Panc1 (cell line): Measurements from ENCODE around the gene BTRC. TPM values are rescaled to one million over a fixed set of nuclear protein-coding genes. Genes with fewer than 3 reads are reported as not detected.
"Not testable (repeated sequence)": the region's sequence is repeated elsewhere in the genome, so short reads cannot be mapped to it uniquely, and the experiment has no call there.

Experiments
- ATAC-seq: fragments of 200-7000 bp; cut with Tn5 transposase; 2 replicates; pipeline ENCODE4 v1.9.1; 2020; ENCODE audit warnings: mild to moderate bottlenecking, moderate library complexity
- BruUV-seq: library from RNA; stranded (reverse); fragments of 400-500 nt; replicated peaks from 2 replicates; lab custom pipeline; 2021; lab: Mats Ljungman, UMichigan
- CTCF ChIA-PET: fragments of 300-600 bp; sonication (Branson Sonifier 250); formaldehyde crosslinking; loops from one replicate; lab custom pipeline; 2022; ENCODE audit warnings: antibody characterized with exemption; lab: Charles Lee
- POLR2A ChIA-PET: fragments of 300-600 bp; sonication (Branson Sonifier 250); formaldehyde crosslinking; loops from one replicate; lab custom pipeline; 2022; ENCODE audit warnings: antibody characterized with exemption; lab: Charles Lee
- DNase-seq: peaks from one replicate; pipeline ENCODE4 v3.0.0-alpha.2; 2010; ENCODE audit warnings: low read depth, low spot score
- H3K27ac ChIP-seq: 2 replicates; pipeline ENCODE4 v1.5.1; 2011; ENCODE audit warnings: mild to moderate bottlenecking, low read length, inconsistent platforms
- H3K27me3 ChIP-seq: fragments of 200-500 bp; sonication (Bioruptor generic); 2 replicates; pipeline ENCODE4 v1.6.0; 2014; ENCODE audit warnings: low read length, inconsistent platforms; ENCODE audit not compliant: control insufficient read depth, insufficient read depth
- H3K36me3 ChIP-seq: fragments of 200-500 bp; sonication (Bioruptor generic); 2 replicates; pipeline ENCODE4 v1.5.1; 2014; ENCODE audit warnings: inconsistent platforms, mild to moderate bottlenecking, low read length, moderate library complexity; ENCODE audit not compliant: control insufficient read depth, insufficient read depth
- H3K4me1 ChIP-seq: 2 replicates; pipeline ENCODE4 v1.5.1; 2011; ENCODE audit warnings: inconsistent platforms, mild to moderate bottlenecking, low read length, moderate library complexity; ENCODE audit not compliant: control insufficient read depth, insufficient read depth
- H3K4me3 ChIP-seq, 2 experiments: 2 replicates each; pipeline ENCODE4 v1.5.1; 2011 to 2012; ENCODE audit warnings: low read depth in 2 of 2, low read length in 2 of 2, mild to moderate bottlenecking in 2 of 2, inconsistent platforms in 1 of 2, moderate library complexity in 1 of 2
- H3K9me3 ChIP-seq: fragments of 200-500 bp; sonication (Bioruptor generic); 2 replicates; pipeline ENCODE4 v1.5.1; 2014; ENCODE audit warnings: low read depth, mild to moderate bottlenecking, inconsistent platforms, low read length, moderate library complexity; ENCODE audit not compliant: control insufficient read depth, insufficient read depth
- POLR2AphosphoS5 ChIP-seq: IDR thresholded peaks from 2 replicates; pipeline ENCODE4 v1.6.1; 2012; ENCODE audit warnings: mild to moderate bottlenecking, low read depth, low read length, moderate library complexity
- REST ChIP-seq, 2 experiments: IDR thresholded peaks; 2 replicates each; pipeline ENCODE4 v1.6.1; 2011 to 2012; ENCODE audit warnings: low read depth in 2 of 2, control low read depth in 1 of 2, low read length in 1 of 2, mild to moderate bottlenecking in 1 of 2, moderate library complexity in 1 of 2; ENCODE audit not compliant: insufficient read depth in 1 of 2
- SIN3A ChIP-seq: IDR thresholded peaks from 2 replicates; pipeline ENCODE4 v1.6.1; 2012; ENCODE audit warnings: low read depth, mild to moderate bottlenecking, low read length, moderate library complexity, borderline replicate concordance; ENCODE audit not compliant: insufficient read depth
- TCF7L2 ChIP-seq: IDR thresholded peaks from 2 replicates; pipeline ENCODE4 v1.6.1; 2011; ENCODE audit warnings: mild to moderate bottlenecking, low read depth, low read length, inconsistent platforms
- in situ Hi-C: cut with HindIII; loops from 2 replicates; pipeline ENCODE4 v1.10.0; 2016; ENCODE audit warnings: low sequenced_read_pairs, low pct_unique_long_range_greater_than_20kb
- intact Hi-C: fragments of 100-400 bp; cut with micrococcal nuclease; formaldehyde crosslinking; loops from one replicate; pipeline ENCODE4 v1.10.0; 2022; ENCODE audit not compliant: unreplicated experiment
- total RNA-seq: library from RNA; stranded (reverse); gene quantifications from one replicate; pipeline ENCODE4 v1.2.1, GENCODE V29; 2021; ENCODE audit not compliant: unreplicated experiment
- TF ChIP-seq, protein P1 (sequence below): fragments of 450-650 bp; IDR thresholded peaks from 2 replicates; pipeline ENCODE4 v1.5.1; 2017; ENCODE audit warnings: mild to moderate bottlenecking

Gene BTRC
- total RNA-seq, 1 experiment from 2014 or later = 22.1 TPM

- ATAC-seq (no peak), DNase-seq (no peak)
- TF ChIP-seq POLR2AphosphoS5 = no peak
- intact Hi-C loops (no loop called here), in situ Hi-C loops (no loop called here)
- BruUV-seq = no TSS peak
- no peak overlapping the region for H3K27ac ChIP-seq
- POLR2A ChIA-PET = no interaction called here
- H3K4me1 ChIP-seq = peaks cover 6% of the 10 kb centered on the region; the same call in 1 of the 2 replicates
- no peaks in the 10 kb centered on the region for H3K27me3 ChIP-seq
- peaks cover 7% of the 10 kb centered on the region; the same call in 1 of the 2 replicates for H3K36me3 ChIP-seq
- CTCF ChIA-PET = no interaction called here
- no peaks in the 10 kb centered on the region for H3K9me3 ChIP-seq
- no peak overlapping the region for H3K4me3 ChIP-seq
These were observed 2.9 kb upstream of the BTRC start for GRCh38 chr10:101351017-101351416.

GRCh38 chr10:101351477-101351876 lies 2.5 kb upstream of the BTRC start:
- peaks cover 7% of the 10 kb centered on the region; the same call in 1 of the 2 replicates for H3K36me3 ChIP-seq
- TF ChIP-seq POLR2AphosphoS5 (no peak), REST (IDR thresholded peaks at IDR 0.05; ENCODE audit: insufficient read depth in 1 of 2, low read depth in 2 of 2, low read length in 1 of 2) (no peak), SIN3A (no peak), TCF7L2 (no peak)
- TF ChIP-seq, protein P1, sequence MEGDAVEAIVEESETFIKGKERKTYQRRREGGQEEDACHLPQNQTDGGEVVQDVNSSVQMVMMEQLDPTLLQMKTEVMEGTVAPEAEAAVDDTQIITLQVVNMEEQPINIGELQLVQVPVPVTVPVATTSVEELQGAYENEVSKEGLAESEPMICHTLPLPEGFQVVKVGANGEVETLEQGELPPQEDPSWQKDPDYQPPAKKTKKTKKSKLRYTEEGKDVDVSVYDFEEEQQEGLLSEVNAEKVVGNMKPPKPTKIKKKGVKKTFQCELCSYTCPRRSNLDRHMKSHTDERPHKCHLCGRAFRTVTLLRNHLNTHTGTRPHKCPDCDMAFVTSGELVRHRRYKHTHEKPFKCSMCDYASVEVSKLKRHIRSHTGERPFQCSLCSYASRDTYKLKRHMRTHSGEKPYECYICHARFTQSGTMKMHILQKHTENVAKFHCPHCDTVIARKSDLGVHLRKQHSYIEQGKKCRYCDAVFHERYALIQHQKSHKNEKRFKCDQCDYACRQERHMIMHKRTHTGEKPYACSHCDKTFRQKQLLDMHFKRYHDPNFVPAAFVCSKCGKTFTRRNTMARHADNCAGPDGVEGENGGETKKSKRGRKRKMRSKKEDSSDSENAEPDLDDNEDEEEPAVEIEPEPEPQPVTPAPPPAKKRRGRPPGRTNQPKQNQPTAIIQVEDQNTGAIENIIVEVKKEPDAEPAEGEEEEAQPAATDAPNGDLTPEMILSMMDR = no peak
- in situ Hi-C loops (no loop called here), intact Hi-C loops (no loop called here)
- H3K9me3 ChIP-seq = no peaks in the 10 kb centered on the region
- ChIA-PET CTCF (no interaction called here), POLR2A (interaction anchor here (0.5 kb wide), 2 partner anchors 171 to 438 kb away, joined by 7 to 19 read pairs; no protein-coding TSS in a partner anchor)
- H3K4me3 ChIP-seq = no peak overlapping the region
- DNase-seq (no peak), ATAC-seq (no peak)
- peaks cover 6% of the 10 kb centered on the region; the same call in 1 of the 2 replicates for H3K4me1 ChIP-seq
- no TSS peak for BruUV-seq
- H3K27ac ChIP-seq = no peak overlapping the region
- H3K27me3 ChIP-seq = no peaks in the 10 kb centered on the region

DNA sequence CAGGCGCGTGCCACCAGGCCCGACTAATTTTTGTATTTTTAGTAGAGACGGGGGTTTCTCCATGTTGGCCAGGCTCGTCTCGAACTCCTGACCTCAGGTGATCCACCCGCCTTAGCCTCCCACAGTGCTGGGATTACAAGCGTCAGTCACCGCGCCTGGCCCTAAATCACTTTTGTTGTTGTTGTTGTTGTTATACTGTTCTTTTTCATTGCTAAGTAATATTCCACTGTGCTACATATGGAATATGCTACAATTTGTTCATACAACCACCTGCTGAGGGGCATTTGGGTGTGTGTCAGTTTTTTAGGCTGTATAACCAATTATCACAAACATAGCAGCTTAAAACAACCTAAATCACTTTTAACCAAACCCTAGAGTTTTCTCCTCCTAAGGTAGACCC lies 1.1 kb upstream of the BTRC start:
- H3K36me3 ChIP-seq, H3K27me3 ChIP-seq, CTCF ChIA-PET, ATAC-seq, BruUV-seq, DNase-seq, intact Hi-C loops, H3K4me1 ChIP-seq, H3K9me3 ChIP-seq, in situ Hi-C loops: not testable (repeated sequence)
- H3K4me3 ChIP-seq = peak overlapping the region in 1 of 2 experiments; percentile 70; a peak in 2 of 4 replicates
- POLR2A ChIA-PET = interaction anchor here (0.6 kb wide), 1 partner anchor 46 kb away, joined by 10 read pairs; no protein-coding TSS in a partner anchor
- H3K27ac ChIP-seq = peak overlapping the region; percentile 77
